Measurements from ENCODE around the gene EEF2KMT. TPM values are rescaled to one million over a fixed set of nuclear protein-coding genes. Genes with fewer than 3 reads are reported as not detected.
"Not testable (repeated sequence)": the region's sequence is repeated elsewhere in the genome, so short reads cannot be mapped to it uniquely, and the experiment has no call there.

EEF2KMT gene
- total and polyA plus RNA-seq, 2 donors (not counting 1 experiment from before 2014, with no cell fraction given) = 5.4 to 7.9 TPM

DNA sequence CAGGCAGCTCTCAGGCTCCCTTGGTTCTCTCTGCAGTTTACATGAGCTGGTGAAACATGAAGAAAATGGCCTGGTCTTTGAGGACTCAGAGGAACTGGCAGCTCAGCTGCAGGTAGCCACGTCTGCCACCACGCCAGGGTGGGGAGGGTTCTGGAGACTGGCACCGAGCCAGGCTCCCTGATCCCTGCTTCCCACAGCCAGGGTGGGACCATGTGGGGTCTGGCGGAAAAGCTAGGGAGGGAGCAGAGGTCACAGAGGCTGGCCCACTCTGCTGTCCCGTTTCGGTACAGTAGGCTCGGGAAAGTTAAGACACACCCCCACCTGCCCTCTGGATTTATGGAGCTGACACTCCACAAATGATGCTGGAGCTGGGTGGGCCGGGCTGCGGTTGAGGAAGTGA lies 13.9 kb downstream of the EEF2KMT start:
- not testable (repeated sequence) for H3K9me3 ChIP-seq (ENCODE audit: control insufficient read depth, insufficient read depth, low read depth, low read length); H3K9ac ChIP-seq (ENCODE audit: insufficient read depth, low read length); H3K27me3 ChIP-seq (ENCODE audit: control insufficient read depth, insufficient read depth, low read length); H3K4me1 ChIP-seq (ENCODE audit: control insufficient read depth, extremely low read depth, insufficient read depth, low read length); H2AFZ ChIP-seq (ENCODE audit: low read length); H3K4me3 ChIP-seq (replicated peaks in 1 of 4; ENCODE audit: control extremely low read depth in 1 of 4, insufficient read depth in 1 of 4, low read depth in 3 of 4, low read length in 4 of 4); H4K20me1 ChIP-seq (ENCODE audit: control insufficient read depth, extremely low read depth, insufficient read depth, low read length); DNase-seq (ENCODE audit: low read depth in 2 of 2); H3K36me3 ChIP-seq (ENCODE audit: control insufficient read depth, insufficient read depth, low read length); H3K4me2 ChIP-seq (ENCODE audit: extremely low read depth, insufficient read depth, low read length); H3K79me2 ChIP-seq (ENCODE audit: control insufficient read depth, insufficient read depth, low read length); H3K27ac ChIP-seq (ENCODE audit: insufficient read depth, low read length)

DNA sequence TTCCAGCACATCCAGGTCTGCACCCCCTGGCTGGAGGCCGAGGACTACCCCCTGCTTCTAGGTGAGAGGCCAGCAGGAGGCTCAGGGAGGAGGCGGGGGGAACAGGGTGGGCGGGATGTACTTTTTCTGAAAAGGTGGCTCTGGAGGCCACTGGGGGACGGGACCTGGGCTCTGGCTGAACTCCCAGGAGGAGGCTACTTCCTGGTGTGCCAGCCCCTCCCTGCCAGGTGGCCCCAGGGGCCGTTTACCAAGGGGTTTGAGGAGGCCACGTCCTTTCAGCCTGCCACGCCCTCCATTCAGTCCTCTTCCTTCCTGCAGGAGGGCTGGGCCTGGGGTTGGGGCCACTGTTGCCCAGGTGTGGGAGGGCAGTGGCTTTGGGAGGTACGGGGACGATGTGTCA lies 16.6 kb downstream of the EEF2KMT start:
- not testable (repeated sequence) for H3K79me2 ChIP-seq (ENCODE audit: control insufficient read depth, insufficient read depth, low read length); H3K4me2 ChIP-seq (ENCODE audit: extremely low read depth, insufficient read depth, low read length); H3K27me3 ChIP-seq (ENCODE audit: control insufficient read depth, insufficient read depth, low read length); H3K9me3 ChIP-seq (ENCODE audit: control insufficient read depth, insufficient read depth, low read depth, low read length); H2AFZ ChIP-seq (ENCODE audit: low read length); H3K4me3 ChIP-seq (replicated peaks in 1 of 4; ENCODE audit: control extremely low read depth in 1 of 4, insufficient read depth in 1 of 4, low read depth in 3 of 4, low read length in 4 of 4); H4K20me1 ChIP-seq (ENCODE audit: control insufficient read depth, extremely low read depth, insufficient read depth, low read length); DNase-seq (ENCODE audit: low read depth in 2 of 2); H3K9ac ChIP-seq (ENCODE audit: insufficient read depth, low read length); H3K4me1 ChIP-seq (ENCODE audit: control insufficient read depth, extremely low read depth, insufficient read depth, low read length); H3K27ac ChIP-seq (ENCODE audit: insufficient read depth, low read length); H3K36me3 ChIP-seq (ENCODE audit: control insufficient read depth, insufficient read depth, low read length)

DNA sequence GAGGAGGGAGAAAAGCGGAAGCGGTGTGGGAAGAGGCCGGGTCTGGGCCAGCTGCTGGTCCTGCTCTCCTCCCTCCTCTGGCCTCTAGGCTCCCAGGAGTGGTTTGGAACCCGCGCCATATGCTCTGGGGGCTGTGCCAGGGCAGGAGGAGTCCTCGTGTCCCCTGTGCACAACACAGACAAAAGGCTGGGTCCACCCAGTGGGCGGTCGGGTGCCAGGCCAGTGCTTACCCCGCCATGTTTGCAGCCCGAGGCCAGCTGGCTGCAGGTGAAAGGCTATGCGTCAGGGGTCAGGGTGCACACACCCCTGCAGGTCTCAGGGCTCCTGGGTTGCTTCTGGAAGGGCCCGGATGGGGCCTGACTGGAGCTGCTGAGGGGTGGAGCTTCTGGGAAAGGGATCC lies 17.1 kb downstream of the EEF2KMT start:
- not testable (repeated sequence) for H3K4me3 ChIP-seq (replicated peaks in 1 of 4; ENCODE audit: control extremely low read depth in 1 of 4, insufficient read depth in 1 of 4, low read depth in 3 of 4, low read length in 4 of 4); H3K36me3 ChIP-seq (ENCODE audit: control insufficient read depth, insufficient read depth, low read length); H3K27me3 ChIP-seq (ENCODE audit: control insufficient read depth, insufficient read depth, low read length); DNase-seq (ENCODE audit: low read depth in 2 of 2); H4K20me1 ChIP-seq (ENCODE audit: control insufficient read depth, extremely low read depth, insufficient read depth, low read length); H3K9ac ChIP-seq (ENCODE audit: insufficient read depth, low read length); H3K4me2 ChIP-seq (ENCODE audit: extremely low read depth, insufficient read depth, low read length); H3K9me3 ChIP-seq (ENCODE audit: control insufficient read depth, insufficient read depth, low read depth, low read length); H3K27ac ChIP-seq (ENCODE audit: insufficient read depth, low read length); H3K79me2 ChIP-seq (ENCODE audit: control insufficient read depth, insufficient read depth, low read length); H2AFZ ChIP-seq (ENCODE audit: low read length); H3K4me1 ChIP-seq (ENCODE audit: control insufficient read depth, extremely low read depth, insufficient read depth, low read length)

DNA sequence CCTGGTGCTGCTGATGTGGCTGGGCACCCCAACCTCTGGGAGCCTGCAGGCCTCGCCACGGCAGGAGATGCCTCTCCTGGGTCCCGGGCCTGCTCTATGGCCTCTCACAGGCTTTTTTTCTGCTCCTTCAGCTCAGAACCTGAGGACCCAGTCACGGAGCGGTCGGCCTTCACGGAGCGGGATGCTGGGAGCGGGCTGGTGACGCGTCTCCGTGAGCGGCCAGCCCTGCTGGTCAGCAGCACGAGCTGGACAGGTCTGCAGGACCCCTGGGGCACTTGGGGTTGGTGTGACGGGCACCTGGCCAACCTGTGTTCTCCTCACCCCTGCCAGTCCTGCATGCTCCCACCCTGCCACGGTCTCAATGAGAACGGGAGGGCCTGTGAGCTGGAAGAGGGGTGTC lies 19.0 kb downstream of the EEF2KMT start:
- Histone ChIP-seq H2AFZ (ENCODE audit: low read length) (no peak overlapping the region), H3K9ac (ENCODE audit: insufficient read depth, low read length) (no peak overlapping the region), H3K4me3 (replicated peaks in 1 of 4; ENCODE audit: control extremely low read depth in 1 of 4, insufficient read depth in 1 of 4, low read depth in 3 of 4, low read length in 4 of 4) (no peak overlapping the region), H3K4me1 (ENCODE audit: control insufficient read depth, extremely low read depth, insufficient read depth, low read length) (no peaks in the 10 kb centered on the region), H4K20me1 (ENCODE audit: control insufficient read depth, extremely low read depth, insufficient read depth, low read length) (no peaks in the 10 kb centered on the region), H3K27me3 (ENCODE audit: control insufficient read depth, insufficient read depth, low read length) (no peaks in the 10 kb centered on the region), H3K9me3 (ENCODE audit: control insufficient read depth, insufficient read depth, low read depth, low read length) (no peaks in the 10 kb centered on the region), H3K27ac (ENCODE audit: insufficient read depth, low read length) (no peak overlapping the region), H3K4me2 (ENCODE audit: extremely low read depth, insufficient read depth, low read length) (no peak overlapping the region), H3K79me2 (ENCODE audit: control insufficient read depth, insufficient read depth, low read length) (no peaks in the 10 kb centered on the region), H3K36me3 (ENCODE audit: control insufficient read depth, insufficient read depth, low read length) (peaks cover 12% of the 10 kb centered on the region)
- DNase-seq (ENCODE audit: low read depth in 2 of 2) = no peak
- TF ChIP-seq, protein P1, sequence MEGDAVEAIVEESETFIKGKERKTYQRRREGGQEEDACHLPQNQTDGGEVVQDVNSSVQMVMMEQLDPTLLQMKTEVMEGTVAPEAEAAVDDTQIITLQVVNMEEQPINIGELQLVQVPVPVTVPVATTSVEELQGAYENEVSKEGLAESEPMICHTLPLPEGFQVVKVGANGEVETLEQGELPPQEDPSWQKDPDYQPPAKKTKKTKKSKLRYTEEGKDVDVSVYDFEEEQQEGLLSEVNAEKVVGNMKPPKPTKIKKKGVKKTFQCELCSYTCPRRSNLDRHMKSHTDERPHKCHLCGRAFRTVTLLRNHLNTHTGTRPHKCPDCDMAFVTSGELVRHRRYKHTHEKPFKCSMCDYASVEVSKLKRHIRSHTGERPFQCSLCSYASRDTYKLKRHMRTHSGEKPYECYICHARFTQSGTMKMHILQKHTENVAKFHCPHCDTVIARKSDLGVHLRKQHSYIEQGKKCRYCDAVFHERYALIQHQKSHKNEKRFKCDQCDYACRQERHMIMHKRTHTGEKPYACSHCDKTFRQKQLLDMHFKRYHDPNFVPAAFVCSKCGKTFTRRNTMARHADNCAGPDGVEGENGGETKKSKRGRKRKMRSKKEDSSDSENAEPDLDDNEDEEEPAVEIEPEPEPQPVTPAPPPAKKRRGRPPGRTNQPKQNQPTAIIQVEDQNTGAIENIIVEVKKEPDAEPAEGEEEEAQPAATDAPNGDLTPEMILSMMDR (conservative IDR thresholded peaks at IDR 0.05 in 1 of 2, IDR thresholded peaks at IDR 0.05 in 1 of 2; ENCODE audit: low read depth in 1 of 2, low read length in 2 of 2) = no peak
- TF ChIP-seq EZH2 (IDR thresholded peaks at IDR 0.05; ENCODE audit: low read length, missing control alignments) = no peak

Measured in fibroblast of lung (primary cell).